ENCODE results near the gene TMEM18.

Gene TMEM18

DNA sequence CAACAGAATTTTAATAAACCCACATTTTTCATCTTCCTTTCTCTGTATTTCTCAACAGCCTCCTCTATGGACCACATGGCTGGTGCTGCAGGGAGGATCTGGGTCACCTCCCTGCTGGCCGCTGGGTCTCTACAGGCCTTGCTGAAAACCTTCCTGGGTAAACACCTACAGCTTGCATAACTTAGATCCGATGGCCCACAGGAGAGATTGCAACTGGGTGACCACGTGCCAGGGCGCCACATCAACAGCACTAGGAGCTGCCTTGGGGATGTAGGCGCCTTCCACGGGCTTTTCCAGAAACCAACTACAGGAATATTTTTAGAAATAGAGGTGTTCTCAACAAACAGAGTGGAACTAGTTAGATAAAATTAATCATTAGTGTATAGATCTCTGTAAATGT, 19.4 kb downstream of the TMEM18 start (continued):
- TF ChIP-seq ZBTB48 (tag by site-specific recombination; IDR thresholded peaks at IDR 0.05) (no peak), ZNF366 (tag by site-specific recombination; conservative IDR thresholded peaks at IDR 0.05) (no peak), ZNF140 (tag by site-specific recombination; IDR thresholded peaks at IDR 0.05) (no peak), ZNF654 (tag by site-specific recombination; IDR thresholded peaks at IDR 0.05; ENCODE audit: low read depth) (no peak), ZNF791 (tag by site-specific recombination; IDR thresholded peaks at IDR 0.05) (no peak), ZNF585B (tag by site-specific recombination; IDR thresholded peaks at IDR 0.05) (no peak)
- TF ChIP-seq, protein P1, sequence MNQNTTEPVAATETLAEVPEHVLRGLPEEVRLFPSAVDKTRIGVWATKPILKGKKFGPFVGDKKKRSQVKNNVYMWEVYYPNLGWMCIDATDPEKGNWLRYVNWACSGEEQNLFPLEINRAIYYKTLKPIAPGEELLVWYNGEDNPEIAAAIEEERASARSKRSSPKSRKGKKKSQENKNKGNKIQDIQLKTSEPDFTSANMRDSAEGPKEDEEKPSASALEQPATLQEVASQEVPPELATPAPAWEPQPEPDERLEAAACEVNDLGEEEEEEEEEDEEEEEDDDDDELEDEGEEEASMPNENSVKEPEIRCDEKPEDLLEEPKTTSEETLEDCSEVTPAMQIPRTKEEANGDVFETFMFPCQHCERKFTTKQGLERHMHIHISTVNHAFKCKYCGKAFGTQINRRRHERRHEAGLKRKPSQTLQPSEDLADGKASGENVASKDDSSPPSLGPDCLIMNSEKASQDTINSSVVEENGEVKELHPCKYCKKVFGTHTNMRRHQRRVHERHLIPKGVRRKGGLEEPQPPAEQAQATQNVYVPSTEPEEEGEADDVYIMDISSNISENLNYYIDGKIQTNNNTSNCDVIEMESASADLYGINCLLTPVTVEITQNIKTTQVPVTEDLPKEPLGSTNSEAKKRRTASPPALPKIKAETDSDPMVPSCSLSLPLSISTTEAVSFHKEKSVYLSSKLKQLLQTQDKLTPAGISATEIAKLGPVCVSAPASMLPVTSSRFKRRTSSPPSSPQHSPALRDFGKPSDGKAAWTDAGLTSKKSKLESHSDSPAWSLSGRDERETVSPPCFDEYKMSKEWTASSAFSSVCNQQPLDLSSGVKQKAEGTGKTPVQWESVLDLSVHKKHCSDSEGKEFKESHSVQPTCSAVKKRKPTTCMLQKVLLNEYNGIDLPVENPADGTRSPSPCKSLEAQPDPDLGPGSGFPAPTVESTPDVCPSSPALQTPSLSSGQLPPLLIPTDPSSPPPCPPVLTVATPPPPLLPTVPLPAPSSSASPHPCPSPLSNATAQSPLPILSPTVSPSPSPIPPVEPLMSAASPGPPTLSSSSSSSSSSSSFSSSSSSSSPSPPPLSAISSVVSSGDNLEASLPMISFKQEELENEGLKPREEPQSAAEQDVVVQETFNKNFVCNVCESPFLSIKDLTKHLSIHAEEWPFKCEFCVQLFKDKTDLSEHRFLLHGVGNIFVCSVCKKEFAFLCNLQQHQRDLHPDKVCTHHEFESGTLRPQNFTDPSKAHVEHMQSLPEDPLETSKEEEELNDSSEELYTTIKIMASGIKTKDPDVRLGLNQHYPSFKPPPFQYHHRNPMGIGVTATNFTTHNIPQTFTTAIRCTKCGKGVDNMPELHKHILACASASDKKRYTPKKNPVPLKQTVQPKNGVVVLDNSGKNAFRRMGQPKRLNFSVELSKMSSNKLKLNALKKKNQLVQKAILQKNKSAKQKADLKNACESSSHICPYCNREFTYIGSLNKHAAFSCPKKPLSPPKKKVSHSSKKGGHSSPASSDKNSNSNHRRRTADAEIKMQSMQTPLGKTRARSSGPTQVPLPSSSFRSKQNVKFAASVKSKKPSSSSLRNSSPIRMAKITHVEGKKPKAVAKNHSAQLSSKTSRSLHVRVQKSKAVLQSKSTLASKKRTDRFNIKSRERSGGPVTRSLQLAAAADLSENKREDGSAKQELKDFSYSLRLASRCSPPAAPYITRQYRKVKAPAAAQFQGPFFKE (tag by site-specific recombination; IDR thresholded peaks at IDR 0.05; ENCODE audit: borderline replicate concordance): no peak

DNA sequence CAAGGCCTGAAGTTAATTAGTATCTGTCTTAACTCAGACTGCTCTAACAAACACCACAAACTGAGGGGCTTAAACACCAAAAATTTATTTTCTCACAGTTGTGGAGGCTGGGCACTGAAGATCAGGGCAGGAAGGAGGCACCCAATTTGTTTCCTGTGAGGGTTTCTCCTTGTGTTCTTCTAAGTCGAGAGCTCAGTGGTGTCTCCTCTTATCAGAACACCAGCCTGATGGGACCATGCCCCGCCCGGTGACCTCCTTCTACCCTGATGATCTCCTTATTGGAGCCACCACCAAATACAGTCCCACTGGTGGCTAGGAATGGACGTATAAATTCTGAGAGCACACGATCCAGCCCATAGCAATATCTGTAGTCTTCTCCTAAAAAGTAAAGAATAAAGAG, 20.5 kb downstream of the TMEM18 start:
- POLR2A ChIA-PET: interaction anchor here (0.6 kb wide), 1 partner anchor 84 kb away, joined by 3 read pairs; no protein-coding TSS in a partner anchor
- H3K4me1 ChIP-seq (ENCODE audit: control insufficient read depth, insufficient read depth, low read length): no peaks in the 10 kb centered on the region
- TF ChIP-seq ZSCAN23 (tag by site-specific recombination; IDR thresholded peaks at IDR 0.05): no peak
- no peak for TF ChIP-seq ZNF366 (tag by site-specific recombination; conservative IDR thresholded peaks at IDR 0.05)
- TF ChIP-seq ZNF48 (tag by site-specific recombination; IDR thresholded peaks at IDR 0.05): no peak
- no peak for TF ChIP-seq ZNF548 (tag by site-specific recombination; IDR thresholded peaks at IDR 0.05)
- TF ChIP-seq ZFHX2 (tag by site-specific recombination; conservative IDR thresholded peaks at IDR 0.05): no peak
- no peak for TF ChIP-seq ZNF274 (IDR thresholded peaks at IDR 0.05; ENCODE audit: low read length)
- TF ChIP-seq ZNF274 (tag by site-specific recombination; IDR thresholded peaks at IDR 0.05; ENCODE audit: borderline replicate concordance): no peak
- no peak for TF ChIP-seq ZNF473 (tag by site-specific recombination; IDR thresholded peaks at IDR 0.05)
- no peak for TF ChIP-seq ZNF16 (tag by site-specific recombination; IDR thresholded peaks at IDR 0.05; ENCODE audit: low read depth)
- TF ChIP-seq ZNF211 (tag by site-specific recombination; IDR thresholded peaks at IDR 0.05; ENCODE audit: low read depth): no peak
- no peak for TF ChIP-seq ZNF175 (tag by site-specific recombination; IDR thresholded peaks at IDR 0.05)
- TF ChIP-seq, protein P2, sequence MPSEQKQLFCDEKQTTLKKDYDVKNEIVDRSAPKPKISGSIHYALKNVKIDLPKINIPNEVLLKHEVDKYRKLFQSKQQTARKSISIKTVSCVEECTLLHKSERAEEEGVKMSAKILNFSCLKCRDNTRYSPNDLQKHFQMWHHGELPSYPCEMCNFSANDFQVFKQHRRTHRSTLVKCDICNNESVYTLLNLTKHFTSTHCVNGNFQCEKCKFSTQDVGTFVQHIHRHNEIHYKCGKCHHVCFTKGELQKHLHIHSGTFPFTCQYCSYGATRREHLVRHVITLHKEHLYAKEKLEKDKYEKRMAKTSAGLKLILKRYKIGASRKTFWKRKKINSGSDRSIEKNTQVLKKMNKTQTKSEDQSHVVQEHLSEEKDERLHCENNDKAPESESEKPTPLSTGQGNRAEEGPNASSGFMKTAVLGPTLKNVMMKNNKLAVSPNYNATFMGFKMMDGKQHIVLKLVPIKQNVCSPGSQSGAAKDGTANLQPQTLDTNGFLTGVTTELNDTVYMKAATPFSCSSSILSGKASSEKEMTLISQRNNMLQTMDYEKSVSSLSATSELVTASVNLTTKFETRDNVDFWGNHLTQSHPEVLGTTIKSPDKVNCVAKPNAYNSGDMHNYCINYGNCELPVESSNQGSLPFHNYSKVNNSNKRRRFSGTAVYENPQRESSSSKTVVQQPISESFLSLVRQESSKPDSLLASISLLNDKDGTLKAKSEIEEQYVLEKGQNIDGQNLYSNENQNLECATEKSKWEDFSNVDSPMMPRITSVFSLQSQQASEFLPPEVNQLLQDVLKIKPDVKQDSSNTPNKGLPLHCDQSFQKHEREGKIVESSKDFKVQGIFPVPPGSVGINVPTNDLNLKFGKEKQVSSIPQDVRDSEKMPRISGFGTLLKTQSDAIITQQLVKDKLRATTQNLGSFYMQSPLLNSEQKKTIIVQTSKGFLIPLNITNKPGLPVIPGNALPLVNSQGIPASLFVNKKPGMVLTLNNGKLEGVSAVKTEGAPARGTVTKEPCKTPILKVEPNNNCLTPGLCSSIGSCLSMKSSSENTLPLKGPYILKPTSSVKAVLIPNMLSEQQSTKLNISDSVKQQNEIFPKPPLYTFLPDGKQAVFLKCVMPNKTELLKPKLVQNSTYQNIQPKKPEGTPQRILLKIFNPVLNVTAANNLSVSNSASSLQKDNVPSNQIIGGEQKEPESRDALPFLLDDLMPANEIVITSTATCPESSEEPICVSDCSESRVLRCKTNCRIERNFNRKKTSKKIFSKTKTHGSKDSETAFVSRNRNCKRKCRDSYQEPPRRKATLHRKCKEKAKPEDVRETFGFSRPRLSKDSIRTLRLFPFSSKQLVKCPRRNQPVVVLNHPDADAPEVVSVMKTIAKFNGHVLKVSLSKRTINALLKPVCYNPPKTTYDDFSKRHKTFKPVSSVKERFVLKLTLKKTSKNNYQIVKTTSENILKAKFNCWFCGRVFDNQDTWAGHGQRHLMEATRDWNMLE (tag by site-specific recombination; conservative IDR thresholded peaks at IDR 0.05; ENCODE audit: low read depth): no peak
- no peak for TF ChIP-seq GLIS1 (tag by site-specific recombination; IDR thresholded peaks at IDR 0.05)
- no peak for TF ChIP-seq ZNF76 (tag by site-specific recombination; IDR thresholded peaks at IDR 0.05; ENCODE audit: borderline replicate concordance, low read depth)
- no peak for TF ChIP-seq ZNF133 (tag by site-specific recombination; IDR thresholded peaks at IDR 0.05)
- no peak for TF ChIP-seq ZNF24 (tag by site-specific recombination; IDR thresholded peaks at IDR 0.05)
- TF ChIP-seq ZNF202 (tag by site-specific recombination; IDR thresholded peaks at IDR 0.05; ENCODE audit: borderline replicate concordance): no peak

More for the DNA sequence above, 20.5 kb downstream of the TMEM18 start:
- CTCF ChIA-PET: interaction anchor here (0.6 kb wide), 1 partner anchor 244 kb away, joined by 4 read pairs; no protein-coding TSS in a partner anchor
- Histone ChIP-seq H3K27ac (ENCODE audit: extremely low read depth, low read depth, low read length) (no peak overlapping the region), H3K4me3 (ENCODE audit: low read depth, low read length) (no peak overlapping the region), H3K36me3 (ENCODE audit: control insufficient read depth in 2 of 2, insufficient read depth in 1 of 2, low read length in 2 of 2) (no peaks in the 10 kb centered on the region), H3K9me3 (ENCODE audit: control insufficient read depth, insufficient read depth, low read depth, low read length) (no peaks in the 10 kb centered on the region)

Data from HEK293 (cell line).